HEK293 (cell line): ENCODE results near the gene CD2AP.

Experiments used
- CTCF ChIA-PET: fragments of 350-600 bp; formaldehyde crosslinking; extraction: SDS; loops from one replicate; lab custom pipeline; 2021; ENCODE audit warnings: antibody characterized with exemption; lab: Yijun Ruan, JAX
- POLR2A ChIA-PET: fragments of 300-600 bp; formaldehyde crosslinking; extraction: SDS; loops from one replicate; lab custom pipeline; 2020; ENCODE audit warnings: antibody characterized with exemption, inconsistent platforms; lab: Yijun Ruan, JAX
- H3K27ac ChIP-seq: fragments of 200-500 bp; sonication (Bioruptor generic); 2 replicates; pipeline ENCODE4 v1.5.1; 2014; ENCODE audit warnings: low read depth, low read length, control low read depth, inconsistent platforms; ENCODE audit errors: extremely low read depth
- H3K36me3 ChIP-seq, 2 experiments: fragments of 200-500 bp in 1 of 2; sonication (Bioruptor generic) in 1 of 2; 1 replicate in 1 of 2; 2 replicates in 1 of 2; pipeline ENCODE4 v1.5.1; 2014 to 2017; ENCODE audit warnings: inconsistent platforms in 2 of 2, low read length in 2 of 2; ENCODE audit not compliant: control insufficient read depth in 2 of 2, insufficient read depth in 1 of 2
- H3K4me1 ChIP-seq: fragments of 200-500 bp; sonication (Bioruptor generic); 2 replicates; pipeline ENCODE4 v1.5.1; 2014; ENCODE audit warnings: mild to moderate bottlenecking, low read length, inconsistent platforms; ENCODE audit not compliant: control insufficient read depth, insufficient read depth
- H3K4me3 ChIP-seq: 2 replicates; pipeline ENCODE4 v1.5.1; 2011; ENCODE audit warnings: low read depth, mild to moderate bottlenecking, control low read depth, low read length, moderate library complexity
- H3K9me3 ChIP-seq: fragments of 200-500 bp; sonication (Bioruptor generic); 2 replicates; pipeline ENCODE4 v1.5.1; 2014; ENCODE audit warnings: low read depth, low read length, inconsistent platforms; ENCODE audit not compliant: control insufficient read depth, insufficient read depth
- BCL11A ChIP-seq: fragments of 450-650 bp; formaldehyde crosslinking; IDR thresholded peaks from 2 replicates; pipeline ENCODE4 v1.5.1; 2016; ENCODE audit warnings: low read depth, missing biosample characterization, missing genetic modification characterization
- GFI1B ChIP-seq: fragments of 450-650 bp; formaldehyde crosslinking; IDR thresholded peaks from 2 replicates; pipeline ENCODE4 v1.5.1; 2016; ENCODE audit warnings: missing biosample characterization, missing genetic modification characterization
- HOXD13 ChIP-seq: sonication (generic); formaldehyde crosslinking; IDR thresholded peaks from 2 replicates; pipeline ENCODE4 v1.8.0; 2022; ENCODE audit warnings: missing genetic modification reagents, borderline replicate concordance
- KLF16 ChIP-seq: fragments of 450-650 bp; formaldehyde crosslinking; IDR thresholded peaks from 2 replicates; pipeline ENCODE4 v1.5.1; 2017; ENCODE audit warnings: missing biosample characterization, missing genetic modification characterization
- SALL2 ChIP-seq: fragments of 450-650 bp; formaldehyde crosslinking; IDR thresholded peaks from 2 replicates; pipeline ENCODE4 v1.5.0; 2017; ENCODE audit warnings: missing biosample characterization, mild to moderate bottlenecking, missing genetic modification characterization, borderline replicate concordance
- SCRT2 ChIP-seq: fragments of 450-650 bp; formaldehyde crosslinking; IDR thresholded peaks from 2 replicates; pipeline ENCODE4 v1.5.1; 2016; ENCODE audit warnings: missing biosample characterization, missing genetic modification characterization
- WT1 ChIP-seq: fragments of 450-650 bp; formaldehyde crosslinking; IDR thresholded peaks from 2 replicates; pipeline ENCODE4 v1.5.1; 2016; ENCODE audit warnings: missing biosample characterization, missing genetic modification characterization
- ZBTB1 ChIP-seq: fragments of 450-650 bp; formaldehyde crosslinking; IDR thresholded peaks from 2 replicates; pipeline ENCODE4 v1.5.1; 2016; ENCODE audit warnings: missing biosample characterization, missing genetic modification characterization
- ZBTB6 ChIP-seq: fragments of 450-650 bp; formaldehyde crosslinking; IDR thresholded peaks from 2 replicates; pipeline ENCODE4 v1.5.1; 2017; ENCODE audit warnings: missing biosample characterization, missing genetic modification characterization
- ZFP3 ChIP-seq: fragments of 450-650 bp; formaldehyde crosslinking; IDR thresholded peaks from 2 replicates; pipeline ENCODE4 v1.5.1; 2016; ENCODE audit warnings: low read depth, missing biosample characterization, missing genetic modification characterization
- ZFP37 ChIP-seq: fragments of 450-650 bp; formaldehyde crosslinking; IDR thresholded peaks from 2 replicates; pipeline ENCODE4 v1.5.1; 2016; ENCODE audit warnings: missing biosample characterization, missing genetic modification characterization
- ZNF16 ChIP-seq: fragments of 450-650 bp; formaldehyde crosslinking; IDR thresholded peaks from 2 replicates; pipeline ENCODE4 v1.5.1; 2016; ENCODE audit warnings: low read depth, missing biosample characterization, missing genetic modification characterization
- ZNF169 ChIP-seq: fragments of 450-650 bp; formaldehyde crosslinking; IDR thresholded peaks from 2 replicates; pipeline ENCODE4 v1.5.1; 2016; ENCODE audit warnings: missing biosample characterization, missing genetic modification characterization
- ZNF19 ChIP-seq: fragments of 450-650 bp; formaldehyde crosslinking; IDR thresholded peaks from 2 replicates; pipeline ENCODE4; 2016; ENCODE audit warnings: missing biosample characterization, missing genetic modification characterization, low read depth
- ZNF221 ChIP-seq: fragments of 450-650 bp; formaldehyde crosslinking; IDR thresholded peaks from 2 replicates; pipeline ENCODE4 v1.5.1; 2017; ENCODE audit warnings: missing biosample characterization, missing genetic modification characterization, borderline replicate concordance
- ZNF350 ChIP-seq: fragments of 450-650 bp; formaldehyde crosslinking; IDR thresholded peaks from 2 replicates; pipeline ENCODE4 v1.5.0; 2017; ENCODE audit warnings: missing biosample characterization, mild to moderate bottlenecking, missing genetic modification characterization
- ZNF354C ChIP-seq: fragments of 450-650 bp; formaldehyde crosslinking; IDR thresholded peaks from 2 replicates; pipeline ENCODE4 v1.5.1; 2016; ENCODE audit warnings: missing biosample characterization, missing genetic modification characterization, low read depth, borderline replicate concordance
- ZNF362 ChIP-seq: fragments of 450-650 bp; formaldehyde crosslinking; IDR thresholded peaks from 2 replicates; pipeline ENCODE4 v1.5.1; 2016; ENCODE audit warnings: missing biosample characterization, missing genetic modification characterization
- ZNF366 ChIP-seq: fragments of 450-650 bp; formaldehyde crosslinking; conservative IDR thresholded peaks from 2 replicates; pipeline ENCODE4 v1.5.1; 2016; ENCODE audit warnings: missing biosample characterization, missing genetic modification characterization
- ZNF394 ChIP-seq: fragments of 450-650 bp; formaldehyde crosslinking; IDR thresholded peaks from 2 replicates; pipeline ENCODE4 v1.5.1; 2016; ENCODE audit warnings: missing biosample characterization, missing genetic modification characterization, mild to moderate bottlenecking, moderate library complexity, borderline replicate concordance
- ZNF433 ChIP-seq: fragments of 450-650 bp; formaldehyde crosslinking; IDR thresholded peaks from 2 replicates; pipeline ENCODE4 v1.5.1; 2016; ENCODE audit warnings: missing biosample characterization, missing genetic modification characterization, low read depth
- ZNF555 ChIP-seq: fragments of 450-650 bp; formaldehyde crosslinking; conservative IDR thresholded peaks from 2 replicates; pipeline ENCODE4 v1.5.1; 2017; ENCODE audit warnings: missing biosample characterization, mild to moderate bottlenecking, missing genetic modification characterization, inconsistent platforms
- ZNF558 ChIP-seq: fragments of 450-650 bp; formaldehyde crosslinking; IDR thresholded peaks from 2 replicates; pipeline ENCODE4 v1.5.1; 2016; ENCODE audit warnings: missing biosample characterization, missing genetic modification characterization
- ZNF624 ChIP-seq: fragments of 450-650 bp; formaldehyde crosslinking; IDR thresholded peaks from 2 replicates; pipeline ENCODE4 v1.5.1; 2017; ENCODE audit warnings: missing biosample characterization, missing genetic modification characterization
- ZNF701 ChIP-seq: fragments of 450-650 bp; formaldehyde crosslinking; IDR thresholded peaks from 2 replicates; pipeline ENCODE4 v1.5.1; 2016; ENCODE audit warnings: missing biosample characterization, missing genetic modification characterization
- ZNF747 ChIP-seq: fragments of 450-650 bp; formaldehyde crosslinking; IDR thresholded peaks from 2 replicates; pipeline ENCODE4 v1.5.1; 2016; ENCODE audit warnings: missing biosample characterization, missing genetic modification characterization
- ZNF830 ChIP-seq: fragments of 450-650 bp; IDR thresholded peaks from 2 replicates; pipeline ENCODE4 v1.5.0; 2018; ENCODE audit warnings: missing biosample characterization, missing genetic modification characterization, low read depth, mild to moderate bottlenecking, moderate library complexity
- TF ChIP-seq, protein P1 (sequence below): fragments of 450-650 bp; formaldehyde crosslinking; IDR thresholded peaks from 2 replicates; pipeline ENCODE4 v1.5.1; 2016; ENCODE audit warnings: missing biosample characterization, missing genetic modification characterization

The CD2AP gene

DNA sequence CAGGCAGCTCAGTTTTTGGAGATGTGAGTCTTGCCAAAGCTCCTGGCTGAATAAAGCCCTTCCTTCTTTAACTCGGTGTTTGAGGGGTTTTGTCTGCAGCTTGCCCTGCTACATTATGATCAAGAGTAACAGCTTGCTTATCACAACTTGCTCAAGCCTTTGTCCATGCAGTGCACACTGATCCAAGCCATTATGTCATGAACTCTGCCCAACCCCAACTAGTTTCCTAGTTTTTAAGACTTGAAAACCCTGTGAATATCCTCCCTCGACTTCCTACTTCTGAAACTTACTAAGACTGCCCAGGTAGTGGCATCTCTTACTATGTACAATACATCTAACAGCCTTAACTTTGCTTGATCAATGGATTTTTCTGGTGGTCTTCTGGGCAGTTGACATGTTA, 170.4 kb downstream of the CD2AP start:
- Histone ChIP-seq H3K9me3 (no peaks in the 10 kb centered on the region), H3K4me1 (no peaks in the 10 kb centered on the region), H3K4me3 (no peak overlapping the region), H3K36me3 (no peaks in the 10 kb centered on the region), H3K27ac (no peak overlapping the region)
- ChIA-PET CTCF (interaction anchor here (0.6 to 1.0 kb wide), 4 partner anchors 8 to 86 kb away, joined by 3 to 4 read pairs (median 3); no protein-coding TSS in a partner anchor), POLR2A (no interaction called here)
- TF ChIP-seq ZNF394 (tag by site-specific recombination), result no peak
- TF ChIP-seq ZNF701, result no peak
- TF ChIP-seq ZNF169 (tag by site-specific recombination), result no peak
- TF ChIP-seq ZNF362 (tag by site-specific recombination), result no peak
- no peak for TF ChIP-seq ZNF354C
- no peak for TF ChIP-seq ZNF830
- TF ChIP-seq ZNF558 (tag by site-specific recombination), result no peak
- no peak for TF ChIP-seq ZNF16

DNA sequence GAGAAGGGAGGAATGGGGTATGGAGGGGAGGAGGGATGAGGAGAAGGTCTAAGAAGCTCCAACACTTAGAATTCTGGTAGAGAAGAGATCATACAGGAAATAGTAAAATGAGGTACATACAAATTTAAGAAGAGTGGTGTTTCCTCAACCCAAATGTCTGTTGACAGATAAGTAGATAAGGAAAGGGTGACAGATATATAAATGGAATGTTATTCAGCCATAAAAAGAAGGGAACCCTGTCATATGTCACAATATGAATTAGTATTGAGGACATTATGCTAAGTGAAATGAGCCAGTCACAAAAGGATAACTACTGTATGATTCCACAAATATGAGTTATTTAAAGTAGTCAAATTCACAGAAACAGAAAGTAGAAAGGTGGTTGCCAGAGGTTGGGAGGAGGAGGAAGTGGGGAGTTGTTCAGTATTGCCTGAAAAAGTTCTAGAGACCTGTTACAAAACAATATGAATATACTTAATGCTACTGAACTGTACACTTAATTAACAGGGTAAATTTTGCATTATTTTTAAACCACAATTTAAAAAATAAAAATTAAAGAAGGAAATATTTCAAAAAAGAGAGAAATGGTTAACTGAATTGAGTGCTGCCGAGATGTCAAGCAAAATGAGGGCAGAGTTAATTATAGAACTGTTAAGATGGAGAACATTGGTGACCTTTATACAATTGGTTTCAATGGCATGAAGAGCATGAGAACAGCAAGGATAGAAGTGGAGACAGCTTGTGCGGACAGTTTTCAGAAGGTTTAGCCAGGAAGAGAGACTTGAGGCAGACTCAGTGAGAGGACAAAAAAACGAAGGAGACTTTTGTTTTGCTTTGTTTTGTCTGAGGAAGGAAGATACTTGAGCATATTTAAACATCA, 173.2 kb downstream of the CD2AP start:
- Histone ChIP-seq H3K9me3 (no peaks in the 10 kb centered on the region), H3K4me1 (no peaks in the 10 kb centered on the region), H3K36me3 (no peaks in the 10 kb centered on the region), H3K27ac (no peak overlapping the region), H3K4me3 (no peak overlapping the region)
- ChIA-PET CTCF (interaction anchor here (1.8 to 2.2 kb wide), 2 partner anchors 20 to 84 kb away, joined by 7 to 9 read pairs; no protein-coding TSS in a partner anchor), POLR2A (no interaction called here)
- TF ChIP-seq ZNF624 (no peak), ZNF221 (tag by site-specific recombination) (no peak)

DNA sequence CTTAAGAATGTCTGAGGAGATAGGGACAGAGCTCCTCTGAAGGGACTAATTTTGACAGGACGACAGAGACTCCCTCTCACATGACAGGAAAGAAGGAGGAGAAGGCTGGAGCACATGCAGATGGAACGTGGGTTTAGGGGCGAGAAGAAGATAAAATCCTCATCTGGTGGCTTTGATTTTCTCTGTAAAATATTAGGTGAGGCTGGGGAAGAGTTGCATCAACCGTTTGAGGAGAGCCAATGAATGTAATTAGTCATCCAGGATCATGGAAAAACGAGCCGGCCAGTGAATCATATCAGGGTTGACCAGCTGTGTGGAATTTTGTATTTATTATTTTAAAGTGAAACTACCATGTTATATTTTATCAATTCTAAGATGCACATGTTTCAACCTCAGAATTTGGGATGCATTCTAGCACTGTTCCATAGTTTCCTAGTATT, 173.9 kb downstream of the CD2AP start:
- Histone ChIP-seq H3K36me3 (no peaks in the 10 kb centered on the region), H3K4me1 (peaks cover 3% of the 10 kb centered on the region), H3K27ac (no peak overlapping the region), H3K9me3 (no peaks in the 10 kb centered on the region), H3K4me3 (no peak overlapping the region)
- TF ChIP-seq SALL2, result no peak
- TF ChIP-seq ZNF747 (tag by site-specific recombination), result no peak
- no peak for TF ChIP-seq WT1 (tag by site-specific recombination)
- no peak for TF ChIP-seq ZNF433 (tag by site-specific recombination)
- TF ChIP-seq ZNF350, result no peak
- TF ChIP-seq KLF16 (tag by site-specific recombination), result no peak
- TF ChIP-seq HOXD13 (CRISPR knock-in tag), result no peak
- TF ChIP-seq BCL11A (tag by site-specific recombination), result no peak
- TF ChIP-seq ZBTB6 (tag by site-specific recombination), result no peak
- TF ChIP-seq ZNF555, result no peak
- TF ChIP-seq ZNF366 (tag by site-specific recombination), result no peak
- no peak for TF ChIP-seq SCRT2 (tag by site-specific recombination)
- no peak for TF ChIP-seq GFI1B
- no peak for TF ChIP-seq ZBTB1 (tag by site-specific recombination)
- TF ChIP-seq ZFP3, result no peak
- no peak for TF ChIP-seq ZNF19
- TF ChIP-seq ZFP37 (tag by site-specific recombination), result no peak
- TF ChIP-seq, protein P1, sequence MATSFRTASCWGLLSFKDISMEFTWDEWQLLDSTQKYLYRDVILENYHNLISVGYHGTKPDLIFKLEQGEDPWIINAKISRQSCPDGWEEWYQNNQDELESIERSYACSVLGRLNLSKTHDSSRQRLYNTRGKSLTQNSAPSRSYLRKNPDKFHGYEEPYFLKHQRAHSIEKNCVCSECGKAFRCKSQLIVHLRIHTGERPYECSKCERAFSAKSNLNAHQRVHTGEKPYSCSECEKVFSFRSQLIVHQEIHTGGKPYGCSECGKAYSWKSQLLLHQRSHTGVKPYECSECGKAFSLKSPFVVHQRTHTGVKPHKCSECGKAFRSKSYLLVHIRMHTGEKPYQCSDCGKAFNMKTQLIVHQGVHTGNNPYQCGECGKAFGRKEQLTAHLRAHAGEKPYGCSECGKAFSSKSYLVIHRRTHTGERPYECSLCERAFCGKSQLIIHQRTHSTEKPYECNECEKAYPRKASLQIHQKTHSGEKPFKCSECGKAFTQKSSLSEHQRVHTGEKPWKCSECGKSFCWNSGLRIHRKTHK (tag by site-specific recombination), result no peak
- CTCF ChIA-PET, result interaction anchor here (1.8 to 2.2 kb wide), 2 partner anchors 21 to 83 kb away, joined by 7 to 9 read pairs; no protein-coding TSS in a partner anchor
- POLR2A ChIA-PET, result no interaction called here
